ENCODE measurements around the gene TEF.
A peak's percentile ranks its signal among the peaks of the same experiment; 100 is the strongest.
"Not testable (repeated sequence)": the region's sequence is repeated elsewhere in the genome, so short reads cannot be mapped to it uniquely, and the experiment has no call there.

The TEF gene

DNA sequence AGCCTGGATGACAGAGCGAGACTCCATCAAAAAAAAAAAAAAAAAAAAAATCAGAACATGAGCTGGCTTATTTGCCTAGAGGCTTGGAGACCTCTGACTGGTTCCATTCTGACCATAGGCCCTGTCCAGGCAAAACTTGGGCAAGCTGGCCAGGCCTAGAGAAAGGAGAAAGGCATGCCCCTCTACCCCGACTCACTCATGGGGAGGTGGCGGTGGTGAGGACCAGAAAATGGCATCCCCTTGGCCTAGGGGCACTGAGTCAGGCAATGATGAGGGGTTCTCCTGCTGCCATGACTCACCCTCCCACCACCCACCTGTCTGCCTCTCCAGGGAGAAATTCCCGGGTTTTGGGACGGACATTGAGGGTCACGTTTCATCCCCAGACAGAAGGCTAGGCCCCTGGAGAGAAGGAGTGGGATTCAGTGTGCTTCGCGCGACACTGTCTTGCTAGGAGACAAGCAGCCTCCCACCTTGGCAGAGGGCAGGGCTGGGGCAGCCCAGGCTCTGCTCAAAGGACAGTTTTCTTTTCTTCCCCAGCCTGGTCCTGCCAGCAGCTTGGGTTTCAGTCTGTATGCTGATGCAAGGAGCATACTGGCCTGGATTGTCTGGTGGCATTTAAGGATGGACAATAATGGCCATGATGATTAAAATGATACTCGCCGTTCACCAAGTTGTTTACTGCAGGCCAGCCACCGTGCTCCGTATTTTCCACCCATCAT lies 47.6 kb downstream of the TEF start:
- DNase-seq: no peak

DNA sequence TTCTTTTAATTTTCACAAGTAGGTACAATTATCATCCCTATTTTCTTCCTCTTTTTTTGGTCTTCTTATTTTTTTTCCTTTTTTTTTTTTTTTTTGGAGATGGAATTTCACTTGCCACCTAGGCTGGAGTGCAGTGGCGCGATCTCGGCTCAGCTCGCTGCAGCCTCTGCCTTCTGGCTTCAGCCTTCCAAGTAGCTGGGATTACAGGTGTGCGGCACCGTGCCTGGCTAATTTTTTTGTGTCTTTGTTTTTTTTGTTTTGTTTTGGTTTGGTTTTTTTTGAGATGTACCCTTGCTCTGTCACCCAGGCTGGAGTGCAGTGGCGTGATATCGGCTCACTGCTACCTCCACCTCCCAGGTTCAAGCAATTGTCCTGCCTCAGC lies 48.2 kb downstream of the TEF start:
- no peak for DNase-seq

DNA sequence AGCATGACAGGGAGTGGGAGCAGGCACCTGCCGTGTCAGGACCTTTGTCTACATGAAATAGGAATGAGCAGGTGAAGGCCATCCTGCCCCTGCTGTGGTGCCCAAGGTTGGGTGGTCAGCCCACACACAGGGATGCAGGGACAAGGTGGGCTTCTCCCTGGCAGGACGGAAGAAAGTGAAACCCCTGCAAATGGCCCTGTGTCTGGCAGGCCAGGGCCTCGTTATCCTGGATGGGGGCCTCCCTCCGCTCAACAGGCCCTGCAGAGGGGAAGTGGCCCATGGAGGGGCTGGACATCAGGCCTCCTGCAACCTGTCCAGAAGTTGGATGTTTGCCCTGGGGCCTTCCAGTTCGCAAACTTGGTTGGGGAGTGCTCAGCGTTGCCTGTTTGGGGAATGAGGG lies 49.9 kb downstream of the TEF start:
- DNase-seq: no peak

DNA sequence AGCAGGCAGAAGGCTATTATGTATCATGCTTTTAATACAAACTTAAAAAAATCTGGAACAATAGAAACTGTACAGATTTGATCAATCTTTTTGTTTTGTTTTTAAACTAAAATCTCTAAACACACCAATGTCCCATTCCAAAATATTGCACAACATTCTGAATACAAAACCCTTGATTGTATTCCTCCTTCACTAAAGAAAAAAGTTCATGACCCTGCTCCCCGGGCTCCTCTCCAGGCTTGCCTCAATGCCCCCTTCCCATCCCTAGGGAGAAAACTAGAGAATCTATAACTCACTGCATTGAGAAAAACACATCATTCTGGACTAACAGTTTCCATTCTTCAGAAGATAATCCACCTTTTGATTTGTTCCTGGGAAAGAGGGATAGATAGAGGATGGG lies 51.7 kb downstream of the TEF start:
- DNase-seq: not testable (repeated sequence)

DNA sequence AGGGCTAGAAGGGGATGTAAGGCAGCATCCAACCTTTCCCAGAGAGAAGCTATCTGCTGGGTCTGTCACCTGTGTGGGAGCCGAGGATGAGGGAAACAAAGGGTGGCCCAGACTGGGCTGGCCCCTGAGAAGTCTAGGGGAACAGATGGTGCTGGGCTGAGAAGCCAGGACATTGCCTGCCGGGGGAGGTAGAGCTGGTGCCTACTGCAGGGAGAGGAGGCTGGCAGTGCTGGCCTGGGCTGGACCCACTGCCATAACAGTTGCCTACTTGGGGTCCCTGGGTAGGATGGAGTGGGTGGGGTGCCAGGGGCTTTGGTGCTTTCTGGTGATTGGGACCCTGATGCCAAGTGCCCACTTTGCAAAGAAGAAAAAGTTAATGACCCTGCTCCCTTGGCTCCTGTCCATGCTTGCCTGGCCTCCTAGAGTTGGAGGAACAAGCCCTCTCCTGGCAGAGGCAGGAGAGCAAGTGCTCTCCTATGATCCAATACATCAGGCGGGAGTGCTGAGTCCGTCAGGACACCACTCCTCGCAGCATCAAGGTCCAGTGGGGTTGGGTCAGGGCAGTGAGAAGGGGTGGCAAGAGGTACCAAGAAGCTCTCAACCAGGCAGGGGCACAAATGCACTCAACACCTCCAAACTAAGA lies 52.7 kb downstream of the TEF start:
- not testable (repeated sequence) for DNase-seq

DNA sequence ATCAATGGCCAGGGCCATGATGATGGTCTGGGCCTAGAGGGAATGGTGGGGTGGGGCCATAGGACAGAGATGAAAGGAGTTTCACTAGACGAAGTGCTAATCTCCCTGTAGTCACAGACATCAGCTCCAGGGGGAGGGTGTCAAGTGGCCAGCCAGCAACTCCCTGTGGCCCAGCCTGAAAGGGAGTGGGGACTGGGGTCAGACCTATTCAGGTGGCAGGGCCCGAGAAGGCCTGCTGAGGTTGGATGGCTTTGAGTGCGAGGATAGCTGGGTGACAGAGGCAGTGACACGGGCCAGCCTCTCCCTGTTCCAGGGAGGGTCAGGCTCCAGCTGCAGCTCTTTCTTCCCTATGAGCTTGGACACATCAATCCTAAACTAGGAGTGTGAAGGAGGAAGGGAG lies 53.8 kb downstream of the TEF start:
- DNase-seq: no peak

DNA sequence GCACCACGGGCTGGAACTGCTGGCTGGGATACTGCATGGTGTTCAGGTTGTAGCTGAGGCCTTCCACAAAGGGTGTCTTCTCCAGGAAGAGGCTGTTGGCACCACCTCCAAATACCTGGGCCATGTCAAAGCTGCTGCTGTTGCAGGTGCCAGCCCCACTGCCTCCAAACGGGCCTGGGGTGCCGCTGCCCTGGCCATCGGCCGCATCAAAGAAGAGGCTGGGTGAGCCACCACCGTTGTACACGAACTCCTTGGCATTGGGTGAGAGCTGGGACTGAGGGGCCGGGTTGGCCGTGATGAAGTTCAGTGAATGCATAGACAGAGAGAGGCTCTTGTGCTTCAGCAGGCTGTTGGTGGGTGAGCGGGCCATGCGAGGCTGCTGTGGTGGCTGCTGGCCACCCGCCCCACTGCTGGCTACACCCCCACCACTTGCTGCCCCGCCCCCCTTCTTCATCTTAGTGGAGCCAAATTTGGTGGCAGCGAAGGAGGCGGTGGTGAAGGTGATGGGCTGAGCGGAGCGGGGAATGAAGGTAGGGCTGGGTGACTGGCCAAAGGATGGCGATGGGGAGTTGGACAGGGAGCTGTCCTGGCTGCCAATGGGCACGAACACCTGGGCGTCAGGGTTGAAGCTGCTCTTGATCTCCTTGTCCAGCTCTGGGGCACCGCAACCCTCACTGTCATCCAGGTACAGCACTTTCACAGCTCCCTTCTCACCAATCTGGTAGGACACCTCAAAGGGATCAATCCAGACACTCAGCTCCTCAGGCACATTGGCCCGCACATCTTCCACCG lies 54.8 kb downstream of the TEF start:
- no peak for DNase-seq

DNA sequence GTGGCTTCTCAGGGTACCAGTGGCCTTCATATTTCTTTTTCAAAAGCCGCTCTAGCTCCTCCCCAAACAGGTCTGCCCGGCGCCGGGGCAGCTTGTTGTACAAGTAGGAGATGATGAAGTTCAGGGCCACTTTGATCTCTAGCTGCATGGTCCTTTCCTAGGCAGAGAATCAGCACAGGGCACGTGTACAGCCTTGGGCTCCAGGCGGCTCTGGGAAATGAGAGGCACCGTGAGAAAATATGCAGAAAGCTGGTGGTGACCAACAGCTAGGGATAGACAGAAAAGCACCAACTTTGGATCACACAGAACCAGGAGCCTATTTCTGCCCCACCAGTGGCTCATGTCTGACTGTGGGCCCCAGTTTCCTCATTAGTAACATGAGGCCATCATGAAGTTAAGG lies 55.5 kb downstream of the TEF start:
- no peak for DNase-seq

DNA sequence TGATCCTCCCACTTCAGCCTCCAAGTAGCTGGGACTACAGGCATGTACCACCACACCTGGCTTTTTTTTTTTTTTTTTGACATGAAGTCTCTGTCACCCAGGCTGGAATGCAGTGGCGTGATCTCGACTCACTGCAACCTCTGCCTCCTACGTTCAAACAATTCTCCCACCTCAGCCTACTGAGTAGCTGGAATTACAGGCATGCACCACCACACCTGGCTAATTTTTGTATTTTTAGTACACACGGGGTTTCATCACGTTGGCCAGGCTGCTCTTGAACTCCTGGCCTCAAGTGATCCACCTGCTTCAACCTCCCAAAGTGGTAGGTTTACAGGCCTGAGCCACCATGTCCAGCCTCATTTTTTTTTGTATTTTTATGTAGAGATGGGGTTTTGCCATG lies 58.8 kb downstream of the TEF start:
- not testable (repeated sequence) for DNase-seq

DNA sequence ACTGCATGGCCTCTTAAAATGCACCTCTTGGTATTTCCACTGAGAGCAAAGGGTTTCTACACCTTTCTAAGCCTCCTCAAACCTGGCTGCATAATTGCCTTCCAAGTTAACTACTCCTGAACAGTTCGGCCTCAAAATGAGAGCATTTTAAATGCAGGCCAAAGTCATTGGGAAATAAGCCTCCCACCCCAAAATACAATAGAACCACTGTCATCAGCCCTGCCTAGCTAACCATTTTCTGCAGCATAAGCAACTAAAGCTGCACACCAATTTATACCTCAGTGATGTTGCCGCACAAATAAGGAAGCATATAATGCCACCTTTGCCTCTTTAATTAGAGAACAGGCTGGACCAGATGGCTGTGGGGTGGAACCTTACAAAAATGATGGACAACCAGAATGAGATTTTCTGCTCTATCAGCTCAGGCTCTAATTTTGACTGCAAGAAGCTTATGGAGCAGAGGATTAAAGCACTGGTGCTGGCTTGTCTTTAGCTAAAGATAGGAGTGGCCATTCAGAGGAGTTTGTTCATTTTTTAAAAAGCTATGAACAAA lies 60.6 kb downstream of the TEF start:
- no peak for DNase-seq

DNA sequence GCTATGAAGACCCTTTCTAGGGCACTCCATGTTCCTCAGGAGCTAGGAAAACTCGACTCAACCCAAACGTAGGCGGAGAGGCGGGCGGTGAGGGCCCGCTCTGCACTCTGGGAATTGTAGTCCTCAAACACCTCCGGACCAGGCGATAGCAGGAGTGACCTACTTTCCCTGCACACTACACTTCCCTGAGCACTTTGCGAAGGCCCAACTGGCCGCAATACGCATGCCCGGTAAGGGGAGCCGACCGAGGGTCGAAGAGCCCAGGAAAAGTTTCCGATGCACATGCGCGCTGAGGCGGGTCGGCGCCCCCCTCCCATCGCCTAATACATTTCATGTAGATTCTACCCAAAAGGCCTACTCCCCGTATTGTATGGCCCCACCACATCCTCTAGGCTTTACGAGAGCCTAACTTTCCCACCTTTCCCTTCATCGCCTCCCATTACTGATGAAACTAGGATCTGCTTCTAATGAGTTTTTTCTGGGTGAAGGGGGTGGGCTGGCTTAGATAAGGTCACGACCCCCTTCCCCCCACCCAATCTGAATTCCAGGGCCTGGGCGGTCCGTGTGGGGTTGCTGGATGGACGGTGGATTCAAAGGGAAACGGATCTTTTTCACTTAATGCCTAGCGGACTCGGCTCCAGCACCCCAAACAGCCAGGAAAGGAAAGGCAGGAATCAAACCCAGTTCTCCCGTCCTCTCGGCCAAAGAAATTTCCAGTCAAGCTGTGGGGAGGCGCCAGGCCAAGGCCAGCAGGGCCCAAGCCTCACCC lies 62.8 kb downstream of the TEF start:
- DNase-seq: peak; percentile 97

DNA sequence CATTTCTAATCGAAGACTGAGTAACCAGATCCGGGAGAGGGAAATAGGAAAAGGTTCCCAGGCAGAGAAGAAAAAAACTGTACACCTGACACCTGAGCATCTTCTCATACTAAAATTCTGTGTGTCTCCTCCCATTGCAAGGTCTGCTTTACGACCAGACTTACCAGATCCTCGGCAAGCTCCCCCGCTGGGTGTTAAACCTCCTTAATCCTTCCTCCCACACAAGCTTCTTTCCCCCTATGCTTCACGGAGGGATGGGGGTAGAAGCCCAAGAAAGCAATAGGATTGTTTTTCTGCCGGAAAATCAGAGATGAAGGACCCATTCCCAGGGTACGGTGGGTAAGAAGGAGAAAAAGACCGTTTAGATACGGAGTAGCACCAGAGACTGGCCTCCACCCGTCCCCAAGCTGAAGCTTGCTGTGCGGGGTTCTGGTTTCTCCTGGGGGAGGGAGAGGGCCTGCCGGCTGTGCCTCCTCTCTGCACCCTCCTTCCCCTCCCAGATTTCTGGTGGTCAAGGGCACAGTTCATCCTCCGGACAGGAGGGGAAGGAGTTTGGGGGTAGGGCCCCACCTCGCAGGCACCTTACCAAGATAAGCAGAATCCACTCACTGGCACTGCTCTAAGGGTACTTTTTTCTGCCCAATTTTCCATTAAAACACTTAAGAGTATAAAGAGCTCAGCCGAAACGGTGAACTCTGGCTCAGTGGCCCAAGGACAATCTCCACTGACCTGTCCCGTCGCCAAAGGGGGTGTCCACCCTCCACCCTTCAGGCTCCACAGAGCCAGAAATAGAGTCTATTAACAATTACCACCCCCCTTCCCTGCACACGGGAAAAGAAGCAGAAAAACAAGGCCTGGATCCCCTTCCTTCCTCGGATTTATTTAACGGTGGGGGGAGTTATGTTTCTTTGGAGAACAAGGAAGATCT lies 63.7 kb downstream of the TEF start:
- DNase-seq: no peak

DNA sequence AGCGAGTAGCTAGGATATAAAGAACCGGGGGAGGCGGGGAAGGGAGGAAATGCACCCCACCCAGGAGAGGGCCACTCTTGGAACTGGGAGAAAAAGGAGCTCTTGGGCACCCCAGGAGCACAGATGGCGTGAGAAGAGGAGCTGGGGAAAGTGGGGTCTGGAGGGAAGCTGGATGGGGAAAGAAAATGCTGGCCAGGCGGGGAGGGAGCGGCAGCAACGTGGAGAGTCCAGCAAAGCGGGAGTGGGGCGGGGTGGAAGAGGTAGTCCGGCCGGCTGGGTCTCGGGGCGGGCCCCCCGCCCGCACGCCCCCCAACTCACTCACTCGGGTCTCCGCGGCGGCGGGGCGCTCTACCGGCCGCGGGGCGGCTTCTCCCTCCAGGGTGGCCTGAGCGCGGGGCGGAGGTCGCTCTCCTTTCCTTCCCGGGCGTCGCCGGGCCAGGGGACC lies 64.3 kb downstream of the TEF start:
- DNase-seq: no peak

DNA sequence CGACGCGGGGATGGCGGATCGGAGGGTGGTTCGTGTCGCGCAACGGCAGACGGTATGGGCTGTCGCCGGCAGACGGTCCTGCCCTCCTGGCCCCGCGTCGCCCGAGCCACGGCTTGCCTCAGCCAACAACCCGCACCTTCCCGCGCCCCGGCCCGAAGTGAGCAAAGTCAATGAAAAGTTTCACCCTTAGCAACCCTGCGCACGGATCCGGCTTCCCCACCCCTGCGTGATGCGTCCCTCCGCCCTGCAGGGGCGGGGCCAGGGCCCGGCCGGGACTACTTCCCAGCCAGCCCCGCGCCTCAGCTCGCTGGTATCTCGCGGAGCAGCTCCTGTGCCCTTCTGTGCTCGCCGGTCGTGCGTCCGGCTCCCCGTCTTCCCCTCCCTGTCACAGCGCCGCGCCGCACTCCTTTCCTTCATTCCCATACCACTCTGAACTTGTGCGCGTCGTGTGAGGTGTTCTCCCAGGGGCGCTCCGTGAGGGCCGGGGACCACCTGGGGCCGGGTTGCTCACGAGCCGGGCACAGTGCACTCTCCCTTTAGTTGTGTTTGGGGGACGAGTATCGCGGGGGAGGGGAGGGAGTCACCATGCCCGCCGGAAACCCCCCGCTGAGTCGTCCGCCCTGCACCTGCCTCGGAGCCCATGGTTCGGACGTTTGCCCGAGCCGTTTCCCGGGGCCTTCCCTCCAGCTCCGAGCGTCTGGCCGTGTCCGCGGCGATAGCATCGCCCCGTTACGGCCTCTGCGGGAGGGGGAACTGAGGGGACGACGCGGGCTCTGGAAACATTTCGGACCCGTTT lies 65.1 kb downstream of the TEF start, which contains the start of gene TOB2:
Gene TOB2 (minus strand): TSS at position 163 of the 796 bp plus-strand sequence. CDS start 9,456 bp downstream, outside the sequence.
- DNase-seq: peak; percentile 84

DNA sequence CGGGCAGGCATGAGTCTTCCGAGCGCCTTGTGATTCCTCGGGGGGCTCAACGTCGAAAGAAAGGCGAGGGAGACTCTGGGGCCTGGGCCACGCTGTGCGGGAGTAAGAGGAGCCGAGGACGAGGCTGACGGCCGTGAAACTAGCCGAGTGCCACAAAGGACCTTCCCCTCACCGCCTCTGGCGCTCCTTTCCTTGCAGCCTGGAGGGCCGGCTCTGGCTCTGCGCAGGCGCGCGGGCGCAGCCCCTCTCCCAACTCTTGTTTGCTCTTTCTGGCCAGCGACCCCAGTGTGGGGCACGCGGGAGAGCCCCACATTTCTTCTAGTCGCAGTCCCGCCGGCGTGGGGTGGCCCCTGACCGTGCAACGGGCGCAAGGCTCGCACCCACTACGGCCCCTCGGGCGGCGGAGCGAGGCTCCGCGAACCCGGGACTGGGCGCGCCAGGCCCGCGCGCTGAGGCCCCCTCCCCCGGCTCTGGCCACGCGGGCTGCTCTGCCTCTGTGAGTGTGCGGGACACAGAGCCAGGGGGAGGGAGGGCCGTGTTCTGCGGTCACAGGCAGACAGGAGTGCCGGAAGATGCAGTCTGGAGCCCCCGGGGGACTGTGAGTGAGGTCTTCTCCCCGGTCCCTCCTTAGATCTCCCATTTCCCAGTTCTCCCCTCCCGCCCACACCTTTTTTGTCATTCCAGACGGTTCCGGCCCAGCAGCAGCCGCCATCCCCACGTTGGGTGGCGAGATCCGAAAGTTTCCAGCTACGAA lies 65.9 kb downstream of the TEF start:
- peak; percentile 61 for DNase-seq

DNA sequence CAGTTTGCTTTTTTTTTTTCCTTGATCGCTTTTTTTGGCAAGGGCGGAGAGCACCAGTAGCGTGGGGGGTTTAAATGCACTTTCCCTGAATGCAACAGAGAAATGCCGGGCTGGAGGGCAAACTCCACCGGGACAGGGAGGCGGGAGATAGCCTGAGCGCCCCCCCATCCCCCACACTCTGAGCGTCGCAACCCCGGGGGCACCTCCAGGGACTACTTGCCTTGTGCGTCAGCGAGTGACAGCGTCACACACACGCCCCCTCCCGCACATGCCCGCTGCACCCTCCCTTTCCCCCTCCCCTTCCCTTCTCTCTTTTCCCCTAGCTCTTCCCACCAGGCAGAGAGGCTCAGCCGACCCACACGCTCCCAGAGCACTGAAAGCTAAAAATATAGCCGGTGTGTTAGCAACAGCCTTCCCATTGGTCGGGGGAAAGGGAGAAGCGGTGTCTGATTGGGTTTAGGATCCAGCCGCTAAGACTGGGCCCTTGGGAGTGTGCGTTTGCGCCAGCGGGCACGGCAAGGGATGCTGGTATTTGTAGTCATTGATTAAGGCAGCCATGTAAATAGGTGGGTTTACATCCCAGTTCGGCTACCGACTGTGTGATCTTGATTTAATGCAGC lies 66.6 kb downstream of the TEF start:
- DNase-seq: peak; percentile 99

All from NCI-H446 treated with DMSO at 0.1 percent for 48 hours (cell line).